ENCODE measurements around the gene CDH24. TPM values are rescaled to one million over a fixed set of nuclear protein-coding genes. Genes with fewer than 3 reads are reported as not detected.

CDH24 gene
- total and polyA plus RNA-seq, 10 of the 15 experiments (the other 5 are each of a cell fraction or from before 2014, with no cell fraction given): 0.10 to 1.5 (median 0.45) TPM; not detected in 2

GRCh38 chr14:23000860-23001259, 56.5 kb downstream of the CDH24 start:
- Histone ChIP-seq H3K4me2 (ENCODE audit: control insufficient read depth, insufficient read depth) (no peak overlapping the region), H3K27ac (ENCODE audit: control insufficient read depth, insufficient read depth) (no peak overlapping the region), H3K9me3 (replicated peaks; ENCODE audit: control insufficient read depth, insufficient read depth, low read length) (no peaks in the 10 kb centered on the region), H3K79me2 (ENCODE audit: control insufficient read depth, insufficient read depth, low read length) (no peaks in the 10 kb centered on the region), H3K36me3 (ENCODE audit: control insufficient read depth in 2 of 2, insufficient read depth in 2 of 2, low read length in 1 of 2) (no peaks in the 10 kb centered on the region), H3K27me3 (replicated peaks in 1 of 2; ENCODE audit: control insufficient read depth in 2 of 2, insufficient read depth in 2 of 2, low read length in 1 of 2) (no peaks in the 10 kb centered on the region), H2AFZ (ENCODE audit: control insufficient read depth, low read depth, low read length) (no peak overlapping the region), H3K4me3 (no peak overlapping the region), H3K9ac (ENCODE audit: control insufficient read depth, insufficient read depth, low read length) (no peak overlapping the region), H4K20me1 (ENCODE audit: control insufficient read depth, insufficient read depth) (no peaks in the 10 kb centered on the region), H3K4me1 (ENCODE audit: control insufficient read depth, insufficient read depth, low read length) (peaks cover 4% of the 10 kb centered on the region; the same call in 1 of the 2 replicates)
- TF ChIP-seq NFIC (IDR thresholded peaks at IDR 0.05; ENCODE audit: low read depth, low read length) (no peak), NBN (IDR thresholded peaks at IDR 0.05) (no peak), NR2F1 (conservative IDR thresholded peaks at IDR 0.05) (peak; percentile 48; the same call in 1 of the 2 replicates), PAX8 (IDR thresholded peaks at IDR 0.05) (no peak), MEF2A (IDR thresholded peaks at IDR 0.05; ENCODE audit: insufficient read depth, low read depth, low read length) (no peak)
- ChIA-PET POLR2A (interaction anchor here (0.6 kb wide), 1 partner anchor 416 kb away, joined by 3 read pairs; no protein-coding TSS in a partner anchor), SMC1A (ENCODE audit: uncharacterized antibody, unreplicated experiment) (interaction anchor here (1.3 to 2.8 kb wide), 3 partner anchors 10 to 27 kb away, joined by 5 to 10 read pairs (median 6); no protein-coding TSS in a partner anchor), RAD21 (ENCODE audit: unreplicated experiment) (interaction anchor here (0.8 to 1.2 kb wide), 2 partner anchors 10 to 14 kb away, joined by 3 read pairs; no protein-coding TSS in a partner anchor), CTCF (interaction anchor here (1.0 to 25.0 kb wide), 6 partner anchors 11 to 76 kb away, joined by 3 to 853 read pairs (median 10); partner anchors contain the start of gene CDH24)
- DNase-seq (ENCODE audit: low read depth, low spot score) (no peak), ATAC-seq (no peak), FAIRE-seq (no peak)
- in situ Hi-C loops (cut with MboI): no loop called here
- intact Hi-C loops (cut with micrococcal nuclease; ENCODE audit: unreplicated experiment): no loop called here
- 100% methylated on average over 2 of the region's 2 CpGs for WGBS (ENCODE audit: insufficient coverage, insufficient replicate concordance, low lambda C conversion rate, missing lambda C conversion rate)
- no TSS peak for BruUV-seq (replicated peaks)

- in situ Hi-C loops (cut with MboI) (no loop called here), intact Hi-C loops (cut with micrococcal nuclease; ENCODE audit: unreplicated experiment) (no loop called here)
- Histone ChIP-seq H3K9me3 (replicated peaks; ENCODE audit: control insufficient read depth, insufficient read depth, low read length) (no peaks in the 10 kb centered on the region), H2AFZ (ENCODE audit: control insufficient read depth, low read depth, low read length) (no peak overlapping the region), H3K4me1 (ENCODE audit: control insufficient read depth, insufficient read depth, low read length) (no peaks in the 10 kb centered on the region), H4K20me1 (ENCODE audit: control insufficient read depth, insufficient read depth) (no peaks in the 10 kb centered on the region), H3K27ac (ENCODE audit: control insufficient read depth, insufficient read depth) (no peak overlapping the region), H3K36me3 (ENCODE audit: control insufficient read depth in 2 of 2, insufficient read depth in 2 of 2, low read length in 1 of 2) (no peaks in the 10 kb centered on the region), H3K27me3 (replicated peaks in 1 of 2; ENCODE audit: control insufficient read depth in 2 of 2, insufficient read depth in 2 of 2, low read length in 1 of 2) (no peaks in the 10 kb centered on the region), H3K79me2 (ENCODE audit: control insufficient read depth, insufficient read depth, low read length) (no peaks in the 10 kb centered on the region), H3K9ac (ENCODE audit: control insufficient read depth, insufficient read depth, low read length) (no peak overlapping the region), H3K4me3 (no peak overlapping the region), H3K4me2 (ENCODE audit: control insufficient read depth, insufficient read depth) (no peak overlapping the region)
- ChIA-PET SMC1A (ENCODE audit: uncharacterized antibody, unreplicated experiment) (interaction anchor here (6.9 kb wide), 1 partner anchor 9 kb away, joined by 67 read pairs; no protein-coding TSS in a partner anchor), RAD21 (ENCODE audit: unreplicated experiment) (interaction anchor here (1.1 kb wide), 1 partner anchor 12 kb away, joined by 3 read pairs; no protein-coding TSS in a partner anchor), POLR2A (interaction anchor here (1.1 kb wide), 1 partner anchor 9 kb away, joined by 3 read pairs; no protein-coding TSS in a partner anchor), CTCF (interaction anchor here (4.2 to 25.0 kb wide), 4 partner anchors 9 to 56 kb away, joined by 43 to 853 read pairs (median 118); partner anchors contain the start of genes AJUBA and CDH24)
- ATAC-seq (no peak), FAIRE-seq (no peak), DNase-seq (ENCODE audit: low read depth, low spot score) (no peak)
- no peak for TF ChIP-seq MTA3 (IDR thresholded peaks at IDR 0.05; ENCODE audit: borderline replicate concordance, low read length)
- TF ChIP-seq ZNF622 (IDR thresholded peaks at IDR 0.05): no peak
- no peak for TF ChIP-seq POU2F2 (IDR thresholded peaks at IDR 0.05; ENCODE audit: borderline replicate concordance, low read depth, low read length)
- no TSS peak for BruUV-seq (replicated peaks)
- 82% methylated on average over 14 of the region's 16 CpGs for WGBS (ENCODE audit: insufficient coverage, insufficient replicate concordance, low lambda C conversion rate, missing lambda C conversion rate)
Measured at GRCh38 chr14:22998329-22999012, 58.8 kb downstream of the CDH24 start.
